Caco-2 (cell line): ENCODE measurements around the gene GPR157. TPM values are rescaled to one million over a fixed set of nuclear protein-coding genes. Genes with fewer than 3 reads are reported as not detected.
"Not testable (repeated sequence)": the region's sequence is repeated elsewhere in the genome, so short reads cannot be mapped to it uniquely, and the experiment has no call there.

Source experiments
- BruUV-seq: library from RNA; stranded (reverse); fragments of 400-500 nt; replicated peaks from 2 replicates; lab custom pipeline; 2021; lab: Mats Ljungman, UMichigan
- CTCF ChIA-PET: fragments of 300-600 bp; sonication (Branson Sonifier 250); formaldehyde crosslinking; loops from one replicate; lab custom pipeline; 2022; ENCODE audit warnings: antibody characterized with exemption; lab: Charles Lee
- POLR2A ChIA-PET: fragments of 300-600 bp; sonication (Branson Sonifier 250); formaldehyde crosslinking; loops from one replicate; lab custom pipeline; 2022; ENCODE audit warnings: antibody characterized with exemption; lab: Charles Lee
- DNase-seq, 2 experiments: peaks; one replicate each; pipeline versions ENCODE4 v3.0.0 to v3.0.0-alpha.2; 2020 to 2022
- H3K27me3 ChIP-seq: replicated peaks from 2 replicates; pipeline ENCODE4 v1.6.0; 2011; ENCODE audit warnings: low read length; ENCODE audit not compliant: control insufficient read depth, insufficient read depth
- H3K36me3 ChIP-seq: 2 replicates; pipeline ENCODE4 v1.5.1; 2011; ENCODE audit warnings: low read length; ENCODE audit not compliant: control insufficient read depth, insufficient read depth
- H3K4me1 ChIP-seq: fragments of 250-450 bp; sonication (Bioruptor Pico); 2 replicates; pipeline ENCODE4 v1.5.1; 2020; ENCODE audit warnings: mild to moderate bottlenecking
- H3K4me3 ChIP-seq: 2 replicates; pipeline ENCODE4 v1.5.1; 2011; ENCODE audit warnings: low read depth, mild to moderate bottlenecking, control low read depth, low read length
- H3K9me3 ChIP-seq: fragments of 250-450 bp; sonication (Bioruptor Pico); 2 replicates; pipeline ENCODE4 v1.5.1; 2020; ENCODE audit warnings: mild to moderate bottlenecking, moderate library complexity
- H3K27ac Mint-ChIP-seq: one replicate; pipeline ENCODE4 v1.8.0; 2022; ENCODE audit warnings: mixed read lengths; ENCODE audit not compliant: unreplicated experiment
- H3K27me3 Mint-ChIP-seq: one replicate; pipeline ENCODE4 v1.8.0; 2022; ENCODE audit warnings: mixed read lengths; ENCODE audit not compliant: insufficient read depth, unreplicated experiment
- H3K36me3 Mint-ChIP-seq: one replicate; pipeline ENCODE4 v1.8.0; 2022; ENCODE audit warnings: mild to moderate bottlenecking, mixed read lengths; ENCODE audit not compliant: insufficient read depth, unreplicated experiment
- H3K4me1 Mint-ChIP-seq: one replicate; pipeline ENCODE4 v1.8.0; 2022; ENCODE audit warnings: low read depth, mixed read lengths; ENCODE audit not compliant: unreplicated experiment
- H3K4me3 Mint-ChIP-seq: one replicate; pipeline ENCODE4 v1.8.0; 2022; ENCODE audit warnings: mild to moderate bottlenecking, moderate library complexity, mixed read lengths; ENCODE audit not compliant: unreplicated experiment
- H3K9me3 Mint-ChIP-seq: one replicate; pipeline ENCODE4 v1.8.0; 2022; ENCODE audit warnings: mixed read lengths; ENCODE audit not compliant: unreplicated experiment
- intact Hi-C: fragments of 100-400 bp; cut with micrococcal nuclease; formaldehyde crosslinking; loops from one replicate; pipeline ENCODE4 v1.10.0; 2022; ENCODE audit not compliant: unreplicated experiment
- total RNA-seq: library from RNA; stranded (reverse); gene quantifications from 2 replicates; pipeline ENCODE4 v1.2.3, GENCODE V29; 2022
- TF ChIP-seq, protein P1 (sequence below), 2 experiments: fragments of 200-600 bp in 1 of 2; IDR thresholded peaks; 1 replicate in 1 of 2; 2 replicates in 1 of 2; pipeline versions ENCODE4 v1.5.1 to v1.8.0; 2011 to 2022; ENCODE audit warnings: antibody characterized with exemption in 1 of 2, control low read depth in 1 of 2, inconsistent platforms in 1 of 2, low read depth in 1 of 2, low read length in 1 of 2, mild to moderate bottlenecking in 1 of 2, moderate library complexity in 1 of 2; ENCODE audit not compliant: insufficient read depth in 1 of 2, severe bottlenecking in 1 of 2, unreplicated experiment in 1 of 2

The GPR157 gene
- total RNA-seq, 1 experiment from 2014 or later: 17.2 TPM

GRCh38 chr1:9125325-9125724, 3.6 kb downstream of the GPR157 start:
- no peaks in the 10 kb centered on the region for H3K9me3 Mint-ChIP-seq
- ChIA-PET POLR2A (no interaction called here), CTCF (no interaction called here)
- no peak overlapping the region for H3K4me3 ChIP-seq
- peaks cover 13% of the 10 kb centered on the region for H3K4me1 ChIP-seq
- peaks cover 6% of the 10 kb centered on the region for H3K4me1 Mint-ChIP-seq
- BruUV-seq: no TSS peak
- H3K36me3 Mint-ChIP-seq: peaks cover 16% of the 10 kb centered on the region
- H3K27ac Mint-ChIP-seq: peak overlapping the region; percentile 84
- no peaks in the 10 kb centered on the region for H3K27me3 Mint-ChIP-seq
- DNase-seq: no peak
- TF ChIP-seq, protein P1, sequence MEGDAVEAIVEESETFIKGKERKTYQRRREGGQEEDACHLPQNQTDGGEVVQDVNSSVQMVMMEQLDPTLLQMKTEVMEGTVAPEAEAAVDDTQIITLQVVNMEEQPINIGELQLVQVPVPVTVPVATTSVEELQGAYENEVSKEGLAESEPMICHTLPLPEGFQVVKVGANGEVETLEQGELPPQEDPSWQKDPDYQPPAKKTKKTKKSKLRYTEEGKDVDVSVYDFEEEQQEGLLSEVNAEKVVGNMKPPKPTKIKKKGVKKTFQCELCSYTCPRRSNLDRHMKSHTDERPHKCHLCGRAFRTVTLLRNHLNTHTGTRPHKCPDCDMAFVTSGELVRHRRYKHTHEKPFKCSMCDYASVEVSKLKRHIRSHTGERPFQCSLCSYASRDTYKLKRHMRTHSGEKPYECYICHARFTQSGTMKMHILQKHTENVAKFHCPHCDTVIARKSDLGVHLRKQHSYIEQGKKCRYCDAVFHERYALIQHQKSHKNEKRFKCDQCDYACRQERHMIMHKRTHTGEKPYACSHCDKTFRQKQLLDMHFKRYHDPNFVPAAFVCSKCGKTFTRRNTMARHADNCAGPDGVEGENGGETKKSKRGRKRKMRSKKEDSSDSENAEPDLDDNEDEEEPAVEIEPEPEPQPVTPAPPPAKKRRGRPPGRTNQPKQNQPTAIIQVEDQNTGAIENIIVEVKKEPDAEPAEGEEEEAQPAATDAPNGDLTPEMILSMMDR (IDR thresholded peaks at IDR 0.05; ENCODE audit: insufficient read depth in 1 of 2, low read depth in 1 of 2, low read length in 1 of 2, severe bottlenecking in 1 of 2, unreplicated experiment in 1 of 2): no peak
- intact Hi-C loops: no loop called here
- no peak overlapping the region for H3K4me3 Mint-ChIP-seq
- no peaks in the 10 kb centered on the region for H3K27me3 ChIP-seq
- no peaks in the 10 kb centered on the region for H3K9me3 ChIP-seq
- no peaks in the 10 kb centered on the region for H3K36me3 ChIP-seq

DNA sequence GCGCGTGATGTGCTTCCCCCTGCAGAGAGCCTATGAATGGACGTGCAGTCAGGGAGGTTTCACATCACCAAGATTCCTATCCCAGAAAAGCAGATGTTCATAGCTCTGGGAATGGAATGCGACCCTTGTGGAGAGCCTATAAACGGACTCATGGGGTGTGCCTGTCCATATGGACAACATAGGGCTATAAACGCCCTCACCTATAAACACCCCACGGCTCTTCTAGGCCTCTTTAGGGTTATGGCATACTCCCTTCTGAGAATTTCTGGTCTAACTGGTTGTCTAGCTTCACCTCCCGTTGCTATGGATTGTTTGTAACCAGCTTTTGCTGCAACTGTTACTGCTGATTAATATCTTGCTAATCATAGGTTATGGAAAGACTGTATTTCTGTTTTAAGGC, 4.5 kb downstream of the GPR157 start:
- H3K27me3 ChIP-seq, H3K36me3 ChIP-seq, H3K4me1 Mint-ChIP-seq, H3K4me3 Mint-ChIP-seq, H3K9me3 Mint-ChIP-seq, BruUV-seq, H3K27me3 Mint-ChIP-seq, intact Hi-C loops, CTCF ChIA-PET, H3K9me3 ChIP-seq, H3K4me3 ChIP-seq: not testable (repeated sequence)
- peak; percentile 34 to 70 for DNase-seq
- H3K4me1 ChIP-seq: peaks cover 13% of the 10 kb centered on the region
- Mint-ChIP-seq H3K36me3 (peaks cover 18% of the 10 kb centered on the region), H3K27ac (peak overlapping the region; percentile 84)
- POLR2A ChIA-PET: interaction anchor here (0.5 kb wide), 1 partner anchor 1885 kb away, joined by 3 read pairs; no protein-coding TSS in a partner anchor

GRCh38 chr1:9123665-9124064, 5.2 kb downstream of the GPR157 start:
- BruUV-seq, H3K4me3 ChIP-seq, H3K27me3 Mint-ChIP-seq, H3K4me1 Mint-ChIP-seq, H3K9me3 Mint-ChIP-seq, H3K36me3 ChIP-seq, DNase-seq, H3K9me3 ChIP-seq, CTCF ChIA-PET, H3K27ac Mint-ChIP-seq, H3K4me3 Mint-ChIP-seq, H3K27me3 ChIP-seq, POLR2A ChIA-PET, intact Hi-C loops: not testable (repeated sequence)
- H3K36me3 Mint-ChIP-seq: peaks cover 21% of the 10 kb centered on the region
- H3K4me1 ChIP-seq: peaks cover 13% of the 10 kb centered on the region

GRCh38 chr1:9121496-9122409, 7.1 kb downstream of the GPR157 start:
- no TSS peak for BruUV-seq
- H3K4me3 ChIP-seq: no peak overlapping the region
- POLR2A ChIA-PET: no interaction called here
- no peak for DNase-seq
- H3K9me3 Mint-ChIP-seq: no peaks in the 10 kb centered on the region
- no peaks in the 10 kb centered on the region for H3K27me3 ChIP-seq
- H3K4me3 Mint-ChIP-seq: no peak overlapping the region
- H3K9me3 ChIP-seq: no peaks in the 10 kb centered on the region
- peaks cover 16% of the 10 kb centered on the region for H3K36me3 Mint-ChIP-seq
- CTCF ChIA-PET: no interaction called here
- H3K27ac Mint-ChIP-seq: no peak overlapping the region
- no peaks in the 10 kb centered on the region for H3K27me3 Mint-ChIP-seq
- no peaks in the 10 kb centered on the region for H3K36me3 ChIP-seq
- intact Hi-C loops: no loop called here
- TF ChIP-seq, protein P1 (IDR thresholded peaks at IDR 0.05; ENCODE audit: insufficient read depth in 1 of 2, low read depth in 1 of 2, low read length in 1 of 2, severe bottlenecking in 1 of 2, unreplicated experiment in 1 of 2): no peak
- peaks cover 6% of the 10 kb centered on the region for H3K4me1 Mint-ChIP-seq
- peaks cover 13% of the 10 kb centered on the region for H3K4me1 ChIP-seq
